ENCODE measurements around the gene FAM193B. TPM values are rescaled to one million over a fixed set of nuclear protein-coding genes. Genes with fewer than 3 reads are reported as not detected.

The FAM193B gene
- total RNA-seq, 1 experiment from 2014 or later, result 33.8 TPM

DNA sequence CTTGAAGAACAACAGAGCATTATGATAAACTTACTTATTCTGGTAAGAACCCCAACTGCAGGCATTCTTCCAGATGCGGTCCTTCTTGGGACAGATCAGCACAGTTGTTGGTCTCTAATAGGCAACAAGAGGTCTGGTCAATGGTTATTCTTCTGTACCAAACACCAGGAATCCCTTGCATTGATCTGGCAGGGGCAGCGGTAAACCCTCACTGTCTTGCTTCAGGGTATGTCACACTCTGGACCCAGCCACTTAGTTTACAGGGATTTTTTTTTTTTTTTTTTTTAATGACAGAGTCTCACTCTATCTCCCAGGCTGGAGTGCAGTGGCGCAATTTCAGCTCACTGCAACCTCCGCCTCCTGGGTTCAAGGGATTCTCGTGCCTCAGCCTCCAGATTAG, 1.3 kb upstream of the FAM193B start:
- peaks cover 9% of the 10 kb centered on the region for H3K4me1 ChIP-seq
- H3K27me3 ChIP-seq, result no peaks in the 10 kb centered on the region
- no peaks in the 10 kb centered on the region for H3K9me3 ChIP-seq (replicated peaks)
- no peak overlapping the region for H3K27ac ChIP-seq
- DNase-seq, result no peak
- H3K4me3 ChIP-seq, result no peak overlapping the region
- H3K36me3 ChIP-seq, result peaks cover 14% of the 10 kb centered on the region

DNA sequence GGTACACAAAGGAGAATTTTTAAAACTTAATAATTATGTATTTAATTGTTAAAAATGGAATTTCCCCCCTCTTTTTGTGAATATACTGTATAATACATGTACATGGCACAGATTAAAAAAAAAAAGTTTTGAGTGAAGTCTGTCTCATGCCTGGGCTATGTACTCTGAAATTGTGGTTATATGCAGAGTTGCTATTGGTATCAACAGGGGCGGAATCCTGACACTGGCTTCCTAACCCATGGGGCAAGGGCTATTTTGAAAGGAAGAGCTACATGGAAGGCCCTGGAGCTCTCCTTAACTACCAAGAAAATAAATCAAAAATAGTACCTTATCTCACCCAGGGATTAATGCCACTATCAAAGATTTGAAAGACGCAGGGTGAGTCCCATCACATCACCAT, 865 bp upstream of the FAM193B start:
- Histone ChIP-seq H3K27me3 (no peaks in the 10 kb centered on the region), H3K36me3 (peaks cover 15% of the 10 kb centered on the region), H3K4me3 (no peak overlapping the region), H3K9me3 (replicated peaks) (no peaks in the 10 kb centered on the region), H3K27ac (no peak overlapping the region), H3K4me1 (peaks cover 9% of the 10 kb centered on the region)
- no peak for DNase-seq

DNA sequence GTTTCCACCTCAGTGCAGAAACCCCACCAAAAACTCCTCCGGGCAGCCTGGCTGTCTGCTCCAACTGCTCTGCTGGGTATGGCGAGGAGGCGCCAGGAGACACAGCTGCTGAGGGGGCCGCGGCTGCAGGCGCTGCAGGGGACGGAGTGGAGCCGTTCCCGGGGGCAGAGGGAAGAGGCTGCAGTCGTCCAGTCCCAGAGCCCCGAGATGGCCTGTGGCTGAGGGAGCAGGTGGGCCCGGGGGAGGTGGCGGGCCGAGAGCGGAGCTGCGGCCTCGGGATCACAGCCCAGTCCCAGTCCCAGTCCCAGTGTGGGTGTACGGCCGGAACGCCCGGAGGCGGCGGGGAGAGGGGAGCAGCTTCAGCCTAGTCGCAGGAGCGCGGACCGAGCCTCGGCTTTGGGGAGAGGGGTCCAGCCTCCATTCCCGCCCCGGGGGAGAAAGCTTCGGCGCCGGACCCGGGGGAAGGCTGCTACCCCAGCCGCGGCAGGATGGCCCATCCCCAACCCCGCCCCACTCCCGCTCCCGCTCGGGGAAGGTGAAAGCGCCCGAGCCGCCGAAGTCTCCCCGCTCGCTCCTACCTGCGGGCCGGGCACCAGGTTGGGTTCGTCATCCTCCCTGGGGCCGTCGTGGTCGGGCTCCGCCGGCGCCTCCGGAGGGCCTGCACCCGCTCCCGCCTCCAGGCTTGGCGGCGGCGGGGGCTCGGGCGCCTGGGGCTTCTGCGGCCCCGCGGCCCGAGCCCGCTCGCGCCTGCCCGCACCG, 513 bp downstream of the FAM193B start:
- H3K27ac ChIP-seq, result peak overlapping the region; percentile 43
- peak overlapping the region; percentile 85 for H3K4me3 ChIP-seq
- no peaks in the 10 kb centered on the region for H3K27me3 ChIP-seq
- H3K36me3 ChIP-seq, result peaks cover 17% of the 10 kb centered on the region
- DNase-seq, result peak; percentile 56 to 58
- H3K4me1 ChIP-seq, result peaks cover 9% of the 10 kb centered on the region
- H3K9me3 ChIP-seq (replicated peaks), result no peaks in the 10 kb centered on the region

DNA sequence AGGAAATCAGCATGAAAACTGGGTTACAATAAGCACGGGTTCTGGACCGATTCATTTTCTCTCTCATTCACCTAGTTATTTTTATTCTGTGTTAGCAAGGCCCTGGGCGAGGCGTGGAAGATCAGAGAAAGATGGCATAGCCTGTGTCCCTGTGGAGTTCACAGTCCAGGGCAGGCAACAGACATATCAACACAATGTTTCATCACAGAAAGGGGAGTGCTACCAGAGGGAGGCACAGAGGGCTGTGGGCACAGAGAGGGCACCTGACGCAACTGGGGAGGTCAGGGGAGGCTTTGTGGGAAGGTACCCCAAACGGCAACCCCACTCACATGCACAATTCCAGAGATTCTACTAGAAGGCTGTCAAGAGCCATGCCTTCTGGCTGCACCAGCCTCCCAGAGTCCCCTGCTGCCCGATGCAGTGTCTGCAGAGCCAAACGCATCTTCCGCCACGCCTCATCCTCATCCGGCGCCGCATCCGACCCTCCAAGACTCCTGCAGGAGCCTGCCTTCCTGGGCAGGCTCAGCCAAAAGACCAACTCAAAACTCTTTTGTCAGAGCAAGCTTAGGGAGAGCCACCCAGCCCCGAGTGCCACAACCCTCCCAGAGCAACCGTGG, 1.4 kb downstream of the FAM193B start:
- DNase-seq, result no peak
- Histone ChIP-seq H3K27ac (no peak overlapping the region), H3K9me3 (replicated peaks) (no peaks in the 10 kb centered on the region), H3K27me3 (no peaks in the 10 kb centered on the region), H3K4me1 (peaks cover 16% of the 10 kb centered on the region), H3K36me3 (peaks cover 17% of the 10 kb centered on the region), H3K4me3 (peak overlapping the region; percentile 85)

DNA sequence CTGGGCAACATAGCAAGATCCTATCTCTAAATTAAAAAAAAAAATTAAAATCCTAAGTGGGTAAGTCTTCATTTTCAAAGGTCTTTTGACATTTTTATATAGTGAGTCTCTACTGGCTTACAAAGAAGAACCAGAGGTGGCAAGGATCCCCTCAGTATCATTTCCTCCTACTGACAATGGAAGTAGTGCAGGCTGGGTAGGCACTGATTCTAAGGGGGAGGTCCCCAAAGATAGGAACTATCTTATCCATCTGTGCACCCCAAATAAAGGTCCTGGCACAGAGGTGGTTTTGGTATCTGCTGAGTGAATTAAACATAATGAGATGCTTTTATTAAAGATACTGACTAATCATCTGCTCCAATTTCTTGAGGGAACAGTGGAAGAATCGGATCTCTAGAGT, 4.2 kb downstream of the FAM193B start:
- H3K27ac ChIP-seq, result no peak overlapping the region
- H3K4me3 ChIP-seq, result no peak overlapping the region
- no peaks in the 10 kb centered on the region for H3K9me3 ChIP-seq (replicated peaks)
- no peak for DNase-seq
- peaks cover 17% of the 10 kb centered on the region for H3K36me3 ChIP-seq
- H3K27me3 ChIP-seq, result no peaks in the 10 kb centered on the region
- H3K4me1 ChIP-seq, result peaks cover 29% of the 10 kb centered on the region

DNA sequence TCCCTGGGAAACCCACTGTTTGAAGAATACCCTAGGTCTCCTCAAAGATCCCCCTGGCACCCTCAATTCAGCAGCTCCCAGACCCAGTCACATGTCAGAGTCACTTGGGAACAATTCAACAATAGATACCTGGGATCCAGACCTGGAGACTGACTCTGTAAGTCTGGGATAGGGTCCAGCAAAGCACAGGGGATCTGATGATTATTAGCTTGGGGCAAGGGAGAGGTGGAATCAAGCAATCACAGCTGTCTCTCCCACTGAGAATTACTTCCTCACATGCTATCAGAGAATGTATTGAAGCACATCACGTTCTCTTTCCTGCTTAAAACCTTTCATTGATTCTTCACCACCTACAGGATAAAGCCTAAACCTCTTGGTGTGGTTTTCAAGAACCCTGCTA, 5.9 kb downstream of the FAM193B start:
- Histone ChIP-seq H3K27ac (no peak overlapping the region), H3K4me1 (peaks cover 45% of the 10 kb centered on the region), H3K27me3 (no peaks in the 10 kb centered on the region), H3K4me3 (no peak overlapping the region), H3K36me3 (peaks cover 17% of the 10 kb centered on the region), H3K9me3 (replicated peaks) (no peaks in the 10 kb centered on the region)
- no peak for DNase-seq

DNA sequence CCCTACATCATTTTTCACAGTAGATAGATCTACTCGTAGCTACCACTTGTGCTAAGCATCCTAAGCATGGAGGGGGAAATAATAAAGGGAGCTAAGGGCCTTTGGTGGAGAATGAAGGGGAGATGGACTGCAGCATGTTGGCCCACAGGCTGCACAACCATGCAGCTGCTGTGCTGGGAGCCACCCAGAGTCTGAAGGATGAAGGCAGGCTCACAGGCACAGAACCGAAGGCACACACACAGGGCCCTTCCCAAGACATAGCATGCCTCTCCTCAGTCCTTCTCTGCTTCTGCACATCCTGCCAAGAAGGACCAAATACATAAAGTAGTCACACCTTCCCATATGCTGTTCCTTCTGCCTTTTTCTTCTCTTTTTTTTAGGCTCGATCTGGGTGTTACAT, 6.6 kb downstream of the FAM193B start:
- H3K4me3 ChIP-seq, result no peak overlapping the region

DNA sequence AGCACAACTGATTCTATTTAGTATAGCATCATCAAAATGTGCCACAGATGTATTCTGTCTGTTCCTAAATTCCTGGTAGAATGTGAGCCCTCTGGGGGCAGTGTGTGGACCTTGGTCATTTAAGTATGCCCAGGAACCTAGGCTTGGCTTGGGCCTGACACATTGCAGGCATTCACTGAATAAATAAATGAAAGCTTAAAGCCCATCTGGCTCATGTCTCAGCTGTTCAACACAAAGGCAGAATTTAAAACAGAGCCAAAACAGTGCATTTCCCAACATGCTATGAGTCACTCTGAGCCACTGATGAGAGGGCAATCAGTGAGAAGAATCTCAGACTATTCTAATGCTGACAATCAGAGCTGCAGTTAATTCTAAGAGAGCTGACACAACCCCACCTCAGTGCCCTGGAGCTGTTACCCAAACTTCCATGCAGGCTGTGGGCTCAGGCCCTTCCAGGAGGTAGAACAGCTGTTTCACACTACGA, 8.1 kb downstream of the FAM193B start:
- Histone ChIP-seq H3K27ac (peak overlapping the region; percentile 89), H3K9me3 (replicated peaks) (no peaks in the 10 kb centered on the region), H3K36me3 (peaks cover 13% of the 10 kb centered on the region), H3K27me3 (no peaks in the 10 kb centered on the region), H3K4me3 (no peak overlapping the region), H3K4me1 (peaks cover 57% of the 10 kb centered on the region)
- DNase-seq, result peak; percentile 88 to 93

More for the DNA sequence above, 6.6 kb downstream of the FAM193B start:
- peak in 1 of 2 experiments; percentile 47 for DNase-seq
- no peaks in the 10 kb centered on the region for H3K27me3 ChIP-seq
- H3K4me1 ChIP-seq, result peaks cover 53% of the 10 kb centered on the region
- no peak overlapping the region for H3K27ac ChIP-seq
- H3K36me3 ChIP-seq, result peaks cover 17% of the 10 kb centered on the region
- no peaks in the 10 kb centered on the region for H3K9me3 ChIP-seq (replicated peaks)

DNA sequence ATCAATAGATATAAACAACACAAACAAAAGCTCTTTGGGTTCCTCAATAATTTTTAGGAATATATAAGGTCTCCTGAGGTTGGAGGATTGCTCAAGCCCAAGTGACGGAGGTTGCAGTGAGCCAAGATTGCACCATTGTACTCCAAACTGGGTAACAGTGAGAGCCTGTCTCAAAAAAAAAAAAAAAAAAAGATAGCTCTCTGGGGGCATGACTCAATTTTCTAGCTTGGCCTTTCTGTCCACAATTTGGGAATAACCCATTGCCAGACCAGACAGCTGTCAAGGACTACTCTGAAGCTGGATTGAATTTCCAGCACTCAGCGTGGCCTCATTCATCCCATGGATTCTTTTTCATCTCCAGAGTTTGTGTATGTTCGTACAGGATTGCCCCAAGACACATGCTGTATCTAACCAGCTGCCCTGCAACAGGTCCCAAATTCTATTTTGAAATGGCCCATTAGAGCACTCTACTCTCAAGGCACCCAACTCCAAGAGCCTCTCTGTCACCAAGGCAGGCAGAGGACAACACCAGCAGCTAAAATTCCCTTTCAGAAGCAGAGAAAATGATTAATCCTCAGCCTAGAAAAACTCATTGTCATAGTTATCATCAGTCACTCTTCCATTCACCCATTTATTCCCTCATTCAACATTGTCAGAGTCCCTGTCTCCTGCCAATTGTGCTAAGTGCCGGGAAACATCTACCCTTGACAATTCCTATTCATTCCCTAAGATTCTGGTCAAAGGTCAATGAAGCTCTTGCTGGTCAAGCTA, 8.7 kb downstream of the FAM193B start:
- Histone ChIP-seq H3K9me3 (replicated peaks) (no peaks in the 10 kb centered on the region), H3K27me3 (no peaks in the 10 kb centered on the region), H3K27ac (peak overlapping the region; percentile 89), H3K36me3 (peaks cover 12% of the 10 kb centered on the region), H3K4me1 (peaks cover 57% of the 10 kb centered on the region), H3K4me3 (no peak overlapping the region)
- DNase-seq, result peak; percentile 88 to 95

DNA sequence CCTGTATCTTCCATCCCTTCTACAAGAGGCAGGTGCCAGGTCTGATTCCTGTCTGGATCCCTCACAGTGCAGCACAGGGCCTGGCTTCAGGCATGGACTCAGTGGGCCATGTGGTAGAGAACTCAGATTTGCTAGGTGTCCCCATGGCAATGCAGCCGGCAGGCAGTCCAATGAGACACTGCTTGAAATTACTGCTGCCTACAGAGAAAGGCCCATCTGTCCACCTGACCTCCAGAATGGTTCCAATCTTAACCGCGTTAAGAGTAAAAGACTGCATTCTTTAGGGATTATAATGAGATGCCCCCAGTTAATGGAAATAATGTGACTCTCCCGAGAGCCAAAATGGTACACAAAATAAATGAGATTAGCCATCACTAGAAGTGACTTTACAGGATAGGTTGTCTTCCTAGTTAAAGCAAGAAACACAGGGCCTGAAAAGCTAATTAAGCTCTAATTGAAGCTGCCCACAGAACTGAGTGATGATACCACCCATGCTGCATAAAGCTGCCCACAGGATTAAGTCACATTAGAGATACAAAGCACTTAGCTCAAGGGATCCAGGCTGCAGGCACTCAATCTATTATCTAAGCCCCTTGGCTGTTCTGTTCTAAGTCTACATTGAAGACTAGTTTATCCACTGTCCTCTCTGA, 11.4 kb downstream of the FAM193B start:
- Histone ChIP-seq H3K27ac (no peak overlapping the region), H3K27me3 (no peaks in the 10 kb centered on the region), H3K4me3 (no peak overlapping the region), H3K4me1 (peaks cover 60% of the 10 kb centered on the region), H3K36me3 (peaks cover 20% of the 10 kb centered on the region), H3K9me3 (replicated peaks) (no peaks in the 10 kb centered on the region)
- DNase-seq, result peak; percentile 53 to 68

DNA sequence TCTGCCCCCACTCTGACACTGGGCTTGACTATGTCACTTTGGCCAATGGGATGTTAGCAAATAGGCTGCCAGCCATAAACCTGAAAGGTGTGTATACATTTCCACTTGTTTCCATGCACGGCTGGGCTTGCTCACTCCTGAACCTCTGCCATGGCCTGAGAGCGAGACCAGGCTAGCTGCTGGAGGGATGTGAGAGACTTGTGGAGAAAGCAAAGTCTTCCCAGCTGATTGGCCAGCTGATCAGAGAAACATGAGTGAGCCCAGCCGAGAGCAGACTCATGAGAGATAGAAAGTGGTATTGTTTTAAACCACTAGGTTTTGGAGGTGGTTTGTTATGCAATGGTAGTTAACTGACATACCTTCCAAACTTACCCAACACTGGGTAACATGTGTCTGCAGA, 13.9 kb downstream of the FAM193B start:
- H3K4me3 ChIP-seq, result no peak overlapping the region
- peaks cover 35% of the 10 kb centered on the region for H3K36me3 ChIP-seq
- no peaks in the 10 kb centered on the region for H3K9me3 ChIP-seq (replicated peaks)
- H3K4me1 ChIP-seq, result peaks cover 54% of the 10 kb centered on the region
- no peak for DNase-seq
- no peaks in the 10 kb centered on the region for H3K27me3 ChIP-seq
- H3K27ac ChIP-seq, result no peak overlapping the region

DNA sequence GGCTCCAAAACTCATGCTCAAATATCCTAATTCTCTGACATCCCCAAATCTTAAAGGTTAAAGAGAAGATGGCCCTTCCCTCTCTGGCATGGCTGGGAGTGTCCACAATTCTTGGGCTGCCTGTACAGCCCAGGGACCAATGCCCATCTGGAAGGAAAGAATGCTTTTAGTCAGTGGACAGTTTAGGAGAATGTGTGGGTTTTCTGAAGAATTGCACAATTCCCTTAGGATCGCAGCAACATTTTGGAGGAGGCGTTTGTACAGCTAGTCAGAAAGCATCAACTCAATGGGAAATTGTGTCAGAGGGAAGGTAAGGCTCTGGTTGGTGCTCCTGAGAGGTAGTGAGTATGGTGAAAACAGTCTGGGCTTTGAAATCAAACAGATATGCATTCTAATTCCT, 15.0 kb downstream of the FAM193B start:
- Histone ChIP-seq H3K27ac (no peak overlapping the region), H3K9me3 (replicated peaks) (no peaks in the 10 kb centered on the region), H3K4me1 (peaks cover 44% of the 10 kb centered on the region), H3K27me3 (no peaks in the 10 kb centered on the region), H3K4me3 (no peak overlapping the region), H3K36me3 (peaks cover 43% of the 10 kb centered on the region)
- DNase-seq, result no peak

DNA sequence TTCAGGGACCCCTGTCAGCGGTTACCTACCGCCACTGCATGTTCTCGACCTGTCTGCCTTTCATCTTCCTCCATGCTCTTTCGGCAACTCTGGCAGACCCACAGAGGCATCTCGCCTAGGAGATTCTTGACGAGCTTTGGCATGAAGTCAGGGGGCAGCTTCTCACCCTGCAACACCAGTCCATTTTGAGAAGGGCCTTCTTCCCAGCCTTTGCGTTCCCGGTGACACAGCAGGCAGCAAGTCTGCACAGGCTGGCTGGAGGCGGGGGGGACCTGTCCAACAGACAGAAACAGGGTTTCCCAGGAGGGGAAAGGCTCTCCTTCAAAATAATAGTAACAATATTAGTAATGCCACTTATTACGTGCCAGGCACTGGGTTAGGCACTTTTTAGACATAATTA, 15.5 kb downstream of the FAM193B start:
- Histone ChIP-seq H3K36me3 (peaks cover 43% of the 10 kb centered on the region), H3K27me3 (no peaks in the 10 kb centered on the region), H3K9me3 (replicated peaks) (no peaks in the 10 kb centered on the region), H3K4me3 (no peak overlapping the region), H3K27ac (no peak overlapping the region), H3K4me1 (peaks cover 38% of the 10 kb centered on the region)
- no peak for DNase-seq

DNA sequence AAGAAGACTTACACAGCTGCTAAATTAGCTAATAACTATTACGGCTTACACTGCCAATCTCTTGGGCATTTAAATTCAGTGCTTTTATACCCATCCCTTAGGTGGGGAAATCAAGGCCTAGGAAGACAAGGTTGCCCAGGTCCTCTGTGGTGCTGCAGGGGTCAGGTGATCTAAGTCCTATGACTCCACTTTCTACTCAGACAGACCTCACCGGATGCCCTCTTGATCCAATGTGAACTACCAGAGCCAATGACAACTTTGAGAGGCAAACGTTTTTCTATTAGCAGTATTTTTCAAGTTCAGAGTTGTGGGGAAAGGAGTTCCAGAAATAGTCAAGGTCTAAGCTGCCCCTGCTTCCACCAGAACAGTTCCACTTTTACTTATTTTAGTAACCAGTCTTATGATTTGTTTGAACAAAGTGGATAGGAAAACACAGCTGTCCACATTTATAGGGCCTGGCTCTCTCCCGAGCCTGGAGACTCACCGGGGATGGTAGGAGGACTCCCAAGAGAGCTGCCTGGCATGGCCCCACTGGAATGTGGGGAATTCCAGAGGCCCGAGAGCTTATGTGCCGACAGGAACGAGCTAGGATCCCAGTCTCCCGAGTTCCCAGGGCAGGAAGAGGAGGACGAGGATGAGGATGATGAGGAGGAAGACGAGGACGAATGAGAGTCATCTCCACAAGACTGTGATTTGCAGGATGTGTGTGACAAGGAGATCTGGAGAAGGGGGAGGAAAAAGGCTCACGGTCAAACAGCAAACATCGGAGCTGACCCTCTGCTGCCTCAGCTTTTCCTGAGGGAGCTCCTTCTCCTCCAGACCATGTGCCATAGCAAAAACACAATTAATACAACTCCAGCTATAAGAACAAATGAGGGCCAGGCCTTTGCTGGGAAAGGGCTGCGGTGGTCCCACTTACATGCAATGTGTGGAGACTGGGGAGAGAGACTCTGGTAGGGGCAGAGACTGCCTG, 16.7 kb downstream of the FAM193B start:
- H3K36me3 ChIP-seq, result peaks cover 43% of the 10 kb centered on the region
- H3K9me3 ChIP-seq (replicated peaks), result no peaks in the 10 kb centered on the region
- peak; percentile 88 to 91 for DNase-seq
- no peak overlapping the region for H3K4me3 ChIP-seq
- H3K4me1 ChIP-seq, result peaks cover 26% of the 10 kb centered on the region
- H3K27ac ChIP-seq, result peak overlapping the region; percentile 4; the same call in 1 of the 2 replicates
- no peaks in the 10 kb centered on the region for H3K27me3 ChIP-seq

Measured in SJCRH30 (cell line).